VCaP (cell line): ENCODE data around the gene ATP6V1A.

Experiments
- H3K27ac ChIP-seq: fragments of 450-650 bp; 2 replicates; pipeline ENCODE4 v1.5.1; 2017
- CTCF ChIP-seq: fragments of 450-650 bp; conservative IDR thresholded peaks from 2 replicates; pipeline ENCODE4 v1.5.1; 2017; ENCODE audit warnings: mild to moderate bottlenecking, moderate library complexity

The ATP6V1A gene

GRCh38 chr3:113717308-113717707, 29.5 kb upstream of the ATP6V1A start:
- H3K27ac ChIP-seq, result no peak overlapping the region
- TF ChIP-seq CTCF, result no peak

- no peak for TF ChIP-seq CTCF
These were observed 29.0 kb upstream of the ATP6V1A start for GRCh38 chr3:113717818-113718217.

GRCh38 chr3:113719294-113719693, 27.5 kb upstream of the ATP6V1A start:
- TF ChIP-seq CTCF, result no peak
- H3K27ac ChIP-seq, result no peak overlapping the region

More at GRCh38 chr3:113717818-113718217, 29.0 kb upstream of the ATP6V1A start:
- H3K27ac ChIP-seq, result no peak overlapping the region

DNA sequence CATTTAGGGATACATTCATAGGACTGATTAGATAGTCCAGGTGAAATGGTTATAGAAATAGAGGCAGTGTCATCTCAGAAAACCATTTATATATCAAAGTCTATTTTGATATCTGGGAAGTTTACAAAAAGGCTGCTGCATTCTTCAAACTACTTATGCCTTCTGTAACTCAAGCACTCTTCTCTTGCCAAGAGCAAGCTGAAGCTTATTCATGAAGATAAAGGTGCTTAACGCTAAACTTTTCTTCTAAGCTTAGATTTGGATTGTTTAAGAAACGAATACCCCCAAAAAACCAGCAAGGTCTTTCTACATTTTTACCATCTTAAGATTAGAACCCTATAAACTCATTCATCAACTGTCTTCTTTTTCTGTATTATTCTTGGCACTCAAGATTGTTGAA, 27.1 kb upstream of the ATP6V1A start:
- no peak overlapping the region for H3K27ac ChIP-seq
- no peak for TF ChIP-seq CTCF

DNA sequence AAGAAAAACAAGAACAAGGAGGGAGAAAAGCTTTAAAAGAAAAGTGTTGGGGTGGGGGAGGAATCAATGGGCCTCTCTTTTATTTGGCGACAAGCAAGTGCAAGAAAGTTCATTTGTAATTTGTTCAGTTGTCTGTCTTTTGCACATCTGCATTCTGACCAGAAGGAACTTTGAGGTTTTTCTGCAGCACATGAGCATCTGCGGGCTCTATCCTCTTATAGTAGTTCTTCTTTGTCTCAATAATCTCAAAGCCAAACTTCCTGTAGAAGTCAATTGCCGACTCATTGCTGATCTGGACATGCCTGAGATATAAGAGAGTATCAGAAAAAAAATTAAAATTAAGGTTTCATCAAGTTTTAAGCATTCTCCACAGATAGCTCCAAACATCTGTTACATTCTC, 25.2 kb upstream of the ATP6V1A start:
- H3K27ac ChIP-seq, result no peak overlapping the region
- no peak for TF ChIP-seq CTCF

GRCh38 chr3:113728661-113729060, 18.2 kb upstream of the ATP6V1A start:
- TF ChIP-seq CTCF, result no peak
- no peak overlapping the region for H3K27ac ChIP-seq

- H3K27ac ChIP-seq, result no peak overlapping the region
- TF ChIP-seq CTCF, result no peak
These were observed 16.3 kb upstream of the ATP6V1A start for GRCh38 chr3:113730550-113730949.

DNA sequence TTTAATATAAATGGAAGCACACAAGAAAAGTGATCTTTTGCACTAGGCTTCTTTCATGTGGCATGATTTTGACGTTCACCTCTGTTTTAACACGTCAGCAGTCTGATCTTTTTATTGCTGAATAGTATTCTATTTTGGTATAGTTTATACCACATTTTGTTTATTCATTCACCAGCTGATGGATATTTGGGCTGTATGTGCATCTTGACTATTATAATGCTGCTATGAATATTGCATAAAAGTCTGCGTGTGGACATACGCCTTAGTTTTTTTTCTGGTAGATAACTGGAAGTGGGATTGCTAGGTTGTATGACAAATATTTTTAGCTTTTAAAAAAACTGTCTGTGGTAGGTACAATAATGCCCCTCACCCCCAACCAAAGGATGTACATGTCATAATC, 15.1 kb upstream of the ATP6V1A start:
- H3K27ac ChIP-seq, result no peak overlapping the region
- TF ChIP-seq CTCF, result no peak
